GM13976 (cell line): ENCODE measurements around the gene FAM171A1.

Experiments used
- DNase-seq: peaks from one replicate; pipeline ENCODE4 v3.0.0; 2012; ENCODE audit warnings: low spot score
- in situ Hi-C: fragments of 300-500 bp; cut with MboI; formaldehyde crosslinking; loops from one replicate; pipeline ENCODE4 v1.12.0; 2022; ENCODE audit warnings: low sequenced_read_pairs, mixed read lengths, inconsistent platforms; ENCODE audit not compliant: unreplicated experiment
- TF ChIP-seq, protein P1 (sequence below): IDR thresholded peaks from 2 replicates; pipeline ENCODE4 v1.5.1; 2012; ENCODE audit warnings: borderline replicate concordance, mild to moderate bottlenecking; ENCODE audit not compliant: insufficient read depth; ENCODE audit errors: extremely low read depth, missing control alignments, control extremely low read depth

FAM171A1 gene

DNA sequence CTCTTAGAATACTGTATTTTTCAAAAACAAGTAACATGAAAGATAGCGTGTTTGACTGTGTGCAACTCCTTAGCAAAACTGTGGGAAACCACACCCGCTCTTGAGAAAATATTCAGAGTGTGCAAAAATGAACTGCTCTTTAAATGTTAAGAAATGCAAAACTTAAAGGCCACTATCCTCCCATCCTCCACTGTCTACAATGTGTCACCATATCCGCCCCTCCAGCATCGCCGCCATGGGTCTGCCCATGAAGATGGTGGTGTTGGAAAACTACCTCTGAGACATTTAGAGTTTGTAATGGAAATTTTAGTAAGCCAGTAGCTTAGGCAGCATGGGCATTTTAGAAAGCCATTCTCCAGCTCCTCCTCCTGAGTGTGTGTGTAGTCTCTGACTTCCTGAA lies 182.5 kb downstream of the FAM171A1 start:
- in situ Hi-C loops, result no loop called here
- TF ChIP-seq, protein P1, sequence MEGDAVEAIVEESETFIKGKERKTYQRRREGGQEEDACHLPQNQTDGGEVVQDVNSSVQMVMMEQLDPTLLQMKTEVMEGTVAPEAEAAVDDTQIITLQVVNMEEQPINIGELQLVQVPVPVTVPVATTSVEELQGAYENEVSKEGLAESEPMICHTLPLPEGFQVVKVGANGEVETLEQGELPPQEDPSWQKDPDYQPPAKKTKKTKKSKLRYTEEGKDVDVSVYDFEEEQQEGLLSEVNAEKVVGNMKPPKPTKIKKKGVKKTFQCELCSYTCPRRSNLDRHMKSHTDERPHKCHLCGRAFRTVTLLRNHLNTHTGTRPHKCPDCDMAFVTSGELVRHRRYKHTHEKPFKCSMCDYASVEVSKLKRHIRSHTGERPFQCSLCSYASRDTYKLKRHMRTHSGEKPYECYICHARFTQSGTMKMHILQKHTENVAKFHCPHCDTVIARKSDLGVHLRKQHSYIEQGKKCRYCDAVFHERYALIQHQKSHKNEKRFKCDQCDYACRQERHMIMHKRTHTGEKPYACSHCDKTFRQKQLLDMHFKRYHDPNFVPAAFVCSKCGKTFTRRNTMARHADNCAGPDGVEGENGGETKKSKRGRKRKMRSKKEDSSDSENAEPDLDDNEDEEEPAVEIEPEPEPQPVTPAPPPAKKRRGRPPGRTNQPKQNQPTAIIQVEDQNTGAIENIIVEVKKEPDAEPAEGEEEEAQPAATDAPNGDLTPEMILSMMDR, result no peak
- no peak for DNase-seq

DNA sequence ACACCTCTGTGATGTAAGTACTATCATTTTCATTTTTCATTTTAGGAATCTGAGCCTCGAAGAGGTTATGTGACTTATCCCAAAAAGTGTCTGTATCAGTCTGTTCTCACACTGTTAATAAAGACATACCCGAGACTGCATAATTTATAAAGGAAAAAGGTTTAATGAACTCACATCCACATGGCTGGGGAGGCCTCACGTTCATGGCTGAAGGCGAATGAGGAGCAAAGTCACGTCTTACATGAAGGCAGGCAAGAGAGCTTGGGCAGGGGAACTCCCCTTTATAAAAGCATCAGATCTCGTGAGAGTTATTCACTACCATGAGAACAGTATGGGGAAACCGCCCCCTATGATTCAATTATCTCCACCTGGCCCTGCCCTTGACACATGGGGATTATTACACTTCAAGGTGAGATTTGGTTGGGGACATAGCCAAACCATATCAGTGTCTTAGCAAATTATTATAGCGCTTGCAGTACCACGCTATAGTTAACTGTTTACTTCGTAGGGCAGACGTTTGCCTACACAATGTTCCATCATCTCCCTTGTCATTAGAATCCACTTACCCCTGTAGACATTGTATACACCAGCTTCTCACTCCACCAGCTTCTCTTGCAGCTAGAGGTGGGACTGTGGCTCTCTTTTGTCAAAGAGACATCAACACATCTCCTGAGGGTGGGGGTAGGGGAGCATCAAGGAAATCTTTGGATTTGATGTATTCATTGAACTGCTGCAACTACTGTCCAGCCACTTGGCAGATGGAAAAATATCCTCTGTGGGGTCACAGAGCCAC lies 187.2 kb downstream of the FAM171A1 start:
- DNase-seq, result no peak
- TF ChIP-seq, protein P1, result no peak
- in situ Hi-C loops, result no loop called here

DNA sequence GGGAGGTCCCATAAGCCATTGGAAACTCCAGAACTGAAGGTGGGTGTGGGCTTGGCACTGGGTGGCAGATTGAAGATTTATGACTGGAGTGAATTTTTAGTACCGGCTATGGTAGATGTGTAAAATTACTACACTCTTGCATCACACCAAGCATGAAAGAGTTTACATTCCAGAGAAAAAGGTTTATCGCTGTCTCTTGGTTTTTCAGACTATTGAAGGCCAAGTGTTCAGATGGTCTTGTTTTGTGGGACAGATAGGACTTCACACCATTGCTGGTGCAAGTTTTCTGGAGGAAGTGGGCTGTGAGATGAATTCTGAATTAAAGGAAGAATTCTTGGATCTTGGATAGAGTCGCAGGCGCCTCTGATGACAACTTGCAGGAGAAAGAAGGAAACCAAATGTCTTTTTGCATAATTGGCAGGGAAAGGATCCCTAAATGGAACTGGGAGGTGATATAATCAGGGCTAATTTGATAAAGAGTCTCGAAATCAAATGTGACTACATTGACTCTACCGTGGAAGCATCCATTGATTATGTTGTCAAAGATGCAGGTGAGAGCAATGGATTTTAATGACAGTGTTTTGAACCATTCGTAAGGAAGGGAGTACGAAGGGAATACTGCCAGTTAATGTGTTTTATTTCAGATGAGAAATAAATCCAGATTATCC lies 188.4 kb downstream of the FAM171A1 start:
- in situ Hi-C loops, result no loop called here
- TF ChIP-seq, protein P1, result no peak
- no peak for DNase-seq

DNA sequence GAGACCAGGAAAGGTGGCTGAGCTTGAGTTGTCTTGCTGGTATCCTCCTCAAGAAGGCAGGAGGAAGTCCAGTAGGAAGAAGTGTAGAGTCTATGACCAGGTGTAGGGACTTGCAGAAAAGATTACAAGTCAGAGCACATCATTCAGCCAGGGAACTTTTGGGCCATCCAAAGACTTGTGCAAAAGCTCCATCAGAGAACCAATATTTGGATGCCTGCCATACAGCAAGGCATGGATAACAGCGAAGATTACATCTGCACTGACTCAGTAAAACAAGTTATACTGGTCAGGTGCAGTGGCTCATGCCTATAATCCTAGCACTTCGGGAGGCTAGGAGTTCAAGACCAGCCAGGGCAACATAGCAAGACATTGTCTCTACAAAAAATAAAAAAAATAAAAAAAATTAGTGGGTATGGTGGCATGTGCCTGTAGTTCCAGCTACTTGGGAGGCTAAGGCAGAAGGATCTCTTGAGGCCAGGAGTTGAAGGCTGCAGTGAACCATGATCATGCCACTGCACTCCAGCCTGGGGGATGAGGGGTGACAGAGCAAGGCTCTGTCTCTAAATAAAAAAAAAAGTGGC lies 189.4 kb downstream of the FAM171A1 start:
- TF ChIP-seq, protein P1, result no peak
- DNase-seq, result no peak
- in situ Hi-C loops, result no loop called here

DNA sequence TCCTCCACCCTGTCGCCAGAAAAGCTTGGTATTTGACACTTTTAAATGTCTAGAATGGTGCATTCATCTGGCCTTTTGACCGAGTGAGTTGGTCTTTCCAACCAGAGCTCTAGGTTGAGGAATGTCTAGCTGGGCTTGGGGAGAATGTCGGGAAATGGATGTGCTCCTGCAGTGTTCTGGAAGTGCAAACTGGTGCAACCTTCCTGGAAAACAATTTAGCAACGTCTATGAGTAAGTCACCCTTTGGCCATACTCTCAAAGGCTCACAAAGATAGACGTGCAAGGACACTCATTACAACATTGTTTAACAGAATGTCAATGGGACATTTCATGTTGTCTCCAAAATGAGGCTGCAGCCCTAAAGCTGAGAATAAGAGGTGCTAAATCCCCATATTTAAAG lies 190.4 kb downstream of the FAM171A1 start:
- in situ Hi-C loops, result no loop called here
- TF ChIP-seq, protein P1, result no peak

DNA sequence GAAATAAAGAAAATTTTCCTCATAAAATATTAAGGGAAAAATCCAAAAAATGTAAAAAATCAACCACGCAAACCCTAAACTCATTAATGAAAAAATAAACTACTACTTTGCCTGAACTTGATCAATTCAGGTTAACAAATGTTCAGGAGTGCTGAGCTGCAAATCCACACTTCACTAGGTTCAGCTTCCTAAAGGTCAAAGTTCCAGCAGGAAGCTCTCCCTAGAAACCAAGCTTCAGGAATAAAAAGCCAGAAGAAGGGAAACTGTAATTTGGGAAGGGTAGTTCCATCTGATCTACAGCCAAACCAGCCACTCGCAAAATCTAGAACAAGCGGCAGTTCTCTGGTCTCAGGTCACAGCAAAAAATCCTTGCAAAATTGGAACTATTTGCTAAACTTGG lies 194.8 kb downstream of the FAM171A1 start:
- DNase-seq, result no peak
- TF ChIP-seq, protein P1, result no peak
- in situ Hi-C loops, result no loop called here

More for the DNA sequence above, 190.4 kb downstream of the FAM171A1 start:
- DNase-seq, result no peak
